Fibroblast of peridontal ligament (primary cell): ENCODE data around the gene CECR2.
"Not testable (repeated sequence)": the region's sequence is repeated elsewhere in the genome, so short reads cannot be mapped to it uniquely, and the experiment has no call there.

ENCODE experiments used
- DNase-seq: peaks from one replicate; pipeline ENCODE4 v3.0.0-alpha.2; 2010; ENCODE audit errors: extremely low read depth

CECR2 gene

DNA sequence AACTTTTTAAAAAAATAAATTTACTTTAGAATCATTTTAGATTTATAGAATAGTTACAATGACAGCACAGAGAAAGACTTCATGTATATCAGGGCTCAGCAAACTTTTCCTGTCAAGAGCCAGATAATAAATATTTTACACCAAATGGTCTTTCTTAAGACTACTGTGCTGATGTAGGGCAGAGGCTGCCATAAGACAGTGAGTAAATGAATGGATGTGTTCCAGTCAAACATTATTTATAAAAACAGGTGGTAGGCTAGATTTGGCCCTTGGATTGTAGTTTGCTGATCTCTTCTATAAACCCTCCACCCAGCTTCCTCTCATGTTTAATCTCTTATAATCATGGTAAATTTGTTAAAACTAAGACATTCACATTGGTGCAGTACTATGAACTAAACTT lies 33.0 kb downstream of the CECR2 start:
- DNase-seq: no peak

- DNase-seq: no peak
Measured at GRCh38 chr22:17403906-17404305, 34.6 kb downstream of the CECR2 start.

DNA sequence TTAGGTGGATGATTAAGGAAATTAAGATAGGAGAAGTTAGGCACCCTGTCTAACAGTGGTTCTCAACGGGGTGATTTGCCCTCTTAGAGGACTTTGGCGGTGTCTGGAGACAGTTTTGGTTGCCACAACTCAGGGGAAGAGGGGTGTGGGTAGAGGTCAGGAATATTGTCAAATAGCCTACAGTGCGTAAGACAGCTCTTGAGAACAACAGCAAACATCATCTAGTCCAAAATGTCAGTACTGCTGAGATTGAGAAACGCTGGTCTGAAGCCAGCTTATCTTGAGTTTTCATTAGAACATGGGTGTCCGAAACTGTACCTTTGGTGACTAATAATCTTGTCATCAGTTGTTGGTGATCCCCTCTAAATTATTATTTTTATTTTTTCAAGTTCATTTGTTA lies 38.4 kb downstream of the CECR2 start:
- no peak for DNase-seq

- DNase-seq: no peak
Measured at GRCh38 chr22:17410576-17410975, 41.3 kb downstream of the CECR2 start.

- DNase-seq: no peak
Measured at GRCh38 chr22:17411213-17411612, 42.0 kb downstream of the CECR2 start.

DNA sequence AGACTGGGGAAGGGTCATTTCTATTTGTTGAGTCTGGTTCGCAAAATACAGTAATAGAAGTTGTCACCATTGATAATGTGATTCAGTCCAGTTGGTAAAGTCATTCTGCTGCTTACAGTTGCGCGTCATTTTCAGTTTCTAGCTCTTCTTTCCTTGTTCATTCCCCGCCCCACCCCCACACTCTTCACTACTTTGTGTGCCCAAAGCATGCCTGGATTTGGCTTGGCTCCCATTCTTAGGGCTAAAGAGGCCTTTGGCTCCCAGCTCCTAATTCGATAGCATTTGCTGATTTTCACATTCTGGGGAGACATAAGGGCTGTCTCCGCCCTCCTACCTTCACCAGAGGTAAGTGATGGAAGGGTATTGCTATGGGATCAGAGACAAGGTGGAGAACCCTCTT lies 43.0 kb downstream of the CECR2 start:
- DNase-seq: no peak

GRCh38 chr22:17418890-17419324 lies 49.6 kb downstream of the CECR2 start:
- DNase-seq: no peak

- no peak for DNase-seq
Measured at GRCh38 chr22:17419348-17419747, 50.1 kb downstream of the CECR2 start.

DNA sequence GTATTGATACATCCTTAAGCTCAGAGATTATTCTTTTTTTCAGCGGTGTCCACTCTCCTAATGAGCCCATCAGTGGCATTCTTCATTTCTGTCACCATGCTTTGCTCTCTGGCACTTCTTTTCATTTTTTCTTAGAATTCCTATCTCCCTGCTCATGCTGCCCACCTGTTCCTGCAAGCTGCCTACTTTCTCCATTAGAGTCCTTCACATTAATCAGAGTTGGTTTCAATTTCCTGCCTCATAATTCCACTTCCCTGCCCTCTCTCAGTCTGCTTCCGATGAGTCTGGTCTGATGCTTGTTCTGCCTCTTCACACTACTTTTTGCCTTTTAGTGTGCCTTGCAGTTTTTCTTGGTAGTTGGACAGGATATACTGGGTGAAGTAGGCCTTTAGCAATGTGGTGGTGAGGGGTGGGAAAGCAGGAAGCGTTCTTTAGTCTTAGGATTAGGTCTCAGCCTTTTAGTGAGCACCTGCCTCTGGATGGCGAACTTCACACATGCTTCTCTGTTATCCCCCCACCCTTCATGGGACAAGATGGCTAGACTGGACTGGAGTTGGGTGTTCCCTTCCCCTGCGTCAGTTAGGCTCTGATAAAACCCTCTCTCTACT lies 53.6 kb downstream of the CECR2 start:
- no peak for DNase-seq

GRCh38 chr22:17423616-17424015 lies 54.4 kb downstream of the CECR2 start:
- no peak for DNase-seq

DNA sequence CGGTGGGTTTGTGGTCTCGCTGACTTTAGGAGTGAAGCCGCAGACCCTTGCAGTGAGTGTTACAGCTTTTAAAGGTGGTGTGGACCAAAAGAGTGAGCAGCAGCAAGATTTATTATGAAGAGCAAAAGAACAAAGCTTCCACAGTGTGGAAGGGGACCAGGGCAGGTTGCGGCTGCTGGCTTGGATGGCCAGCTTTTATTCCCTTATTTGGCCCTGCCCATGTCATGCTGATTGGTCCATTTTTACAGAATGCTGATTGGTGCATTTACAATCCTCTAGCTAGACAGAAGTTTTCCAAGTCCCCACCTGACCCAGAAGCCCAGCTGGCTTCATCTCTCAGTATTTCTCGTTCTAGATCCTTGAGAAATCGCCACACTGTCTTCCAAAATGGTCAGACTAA lies 58.3 kb downstream of the CECR2 start:
- DNase-seq: not testable (repeated sequence)

- no peak for DNase-seq
Measured at GRCh38 chr22:17429516-17429915, 60.3 kb downstream of the CECR2 start.

DNA sequence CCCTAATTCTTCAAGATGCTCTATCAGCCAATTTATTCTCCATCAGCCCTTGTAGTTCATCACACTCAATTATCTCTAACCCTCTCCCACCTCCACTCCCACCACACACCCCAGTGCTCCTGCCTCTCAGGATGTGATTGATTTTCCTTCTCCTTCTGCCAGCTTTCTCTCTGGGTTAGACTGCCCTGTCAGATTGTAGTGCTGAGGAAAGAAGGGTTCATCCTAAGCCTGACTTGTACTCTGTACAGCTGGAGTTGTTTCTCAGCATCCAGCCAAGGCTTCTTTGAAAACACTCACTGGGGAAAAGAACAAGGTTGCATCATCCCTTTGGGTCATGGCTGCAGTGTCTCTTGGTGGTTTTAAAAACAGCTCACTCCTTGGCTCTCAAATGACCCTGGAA lies 61.2 kb downstream of the CECR2 start:
- no peak for DNase-seq

- no peak for DNase-seq
Measured at GRCh38 chr22:17431179-17431578, 61.9 kb downstream of the CECR2 start.

DNA sequence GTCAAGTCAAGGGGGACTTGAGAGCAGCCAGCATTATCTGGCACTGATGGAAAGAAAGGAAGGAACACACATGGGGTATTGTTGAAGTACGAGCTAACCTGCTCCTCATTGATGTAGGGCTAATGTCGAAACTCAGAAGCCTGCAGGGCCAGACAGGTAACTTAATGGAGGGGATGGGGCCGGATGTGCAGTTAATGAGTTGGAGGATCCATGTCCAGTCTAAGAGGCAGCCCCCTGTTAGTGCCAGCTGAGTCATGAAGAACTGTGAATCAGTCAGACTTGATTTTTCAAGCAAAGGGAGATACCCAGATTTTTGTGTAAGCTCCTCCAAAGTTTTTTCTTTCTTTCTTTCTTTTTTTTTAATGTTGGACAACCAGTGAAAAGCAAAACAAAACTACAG lies 65.6 kb downstream of the CECR2 start:
- no peak for DNase-seq

GRCh38 chr22:17435375-17435774 lies 66.1 kb downstream of the CECR2 start:
- no peak for DNase-seq

- DNase-seq: no peak
Measured at GRCh38 chr22:17436382-17436980, 67.2 kb downstream of the CECR2 start.

DNA sequence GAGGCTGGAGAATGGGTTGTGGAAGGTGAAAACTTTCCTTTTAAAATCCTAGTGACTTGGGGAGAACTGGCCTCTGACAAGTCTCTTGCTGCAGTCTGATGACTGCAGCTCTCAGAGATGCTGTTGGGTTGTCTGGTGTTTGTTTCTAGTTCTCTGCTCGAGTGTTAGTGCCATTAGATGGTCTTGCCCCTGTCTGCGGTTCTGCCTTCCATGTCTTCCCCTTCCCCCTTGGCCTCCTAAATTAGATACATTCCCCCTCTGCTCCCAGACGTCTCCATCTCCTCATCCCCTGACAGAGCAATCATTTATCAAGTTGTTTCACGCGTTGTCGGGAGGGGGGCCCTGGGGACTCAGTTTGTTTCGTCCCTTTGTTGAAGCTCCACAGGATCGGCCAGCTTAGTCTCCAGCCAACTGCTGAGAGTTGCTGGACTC lies 67.7 kb downstream of the CECR2 start:
- DNase-seq: no peak

- DNase-seq: no peak
Measured at GRCh38 chr22:17438026-17438425, 68.8 kb downstream of the CECR2 start.

GRCh38 chr22:17441326-17441725 lies 72.1 kb downstream of the CECR2 start:
- DNase-seq: no peak

DNA sequence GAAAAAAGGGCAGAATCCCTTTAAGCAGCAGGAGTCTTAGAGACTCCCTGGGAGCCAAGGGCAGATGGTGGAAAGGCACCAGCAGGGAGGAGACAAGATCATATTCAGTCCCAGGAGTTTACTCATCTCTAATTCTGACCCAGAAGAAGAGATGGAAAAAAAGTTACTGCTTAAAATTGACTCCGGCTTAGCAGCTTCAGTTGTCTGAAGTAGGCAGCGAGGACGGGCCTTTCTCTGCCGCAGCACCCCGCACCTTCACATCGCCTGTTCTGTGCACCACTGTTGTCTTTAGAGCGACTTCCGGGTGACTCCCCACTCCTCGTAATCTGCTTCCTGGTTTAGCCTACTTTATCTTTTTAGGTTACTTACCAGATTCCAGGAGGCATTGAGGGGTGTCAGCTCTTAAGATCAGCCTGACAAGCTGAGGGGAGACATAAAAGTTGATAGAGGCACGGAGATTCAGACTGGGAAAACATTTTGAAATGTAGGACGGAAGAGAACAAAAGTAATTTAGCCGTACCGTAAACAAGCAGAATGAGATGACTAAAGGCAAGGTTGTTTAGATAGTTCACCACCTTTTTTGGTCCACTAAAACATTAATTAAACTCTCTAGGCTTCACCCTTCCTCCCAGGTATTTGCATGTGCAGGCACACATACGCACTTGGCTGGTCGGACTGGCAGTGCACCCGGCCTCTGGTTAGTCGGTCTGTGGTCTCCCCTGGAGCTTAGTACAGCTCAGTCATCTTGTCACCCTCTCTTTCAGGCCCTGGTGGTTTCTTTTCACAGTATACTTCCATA lies 74.3 kb downstream of the CECR2 start:
- no peak for DNase-seq

DNA sequence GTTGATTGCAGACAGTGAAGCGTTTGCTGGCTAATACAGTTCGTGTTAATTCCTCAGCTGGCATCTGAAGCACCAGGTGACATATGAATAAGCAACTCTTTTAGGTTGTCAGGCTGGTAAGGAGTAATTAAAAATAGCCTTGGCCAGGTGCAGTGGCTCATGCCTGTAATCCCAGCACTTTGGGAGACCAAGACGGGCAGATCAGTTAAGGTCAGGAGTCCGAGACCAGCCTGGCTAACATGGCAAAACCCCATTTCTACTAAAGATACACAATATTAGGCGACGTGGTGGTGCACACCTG lies 74.9 kb downstream of the CECR2 start:
- no peak for DNase-seq

GRCh38 chr22:17446698-17447097 lies 77.4 kb downstream of the CECR2 start:
- no peak for DNase-seq
